8988T (cell line): ENCODE measurements around the gene MAPK8.

Source experiments
- DNase-seq: peaks from one replicate; pipeline ENCODE4 v3.0.0; 2011

Gene MAPK8

DNA sequence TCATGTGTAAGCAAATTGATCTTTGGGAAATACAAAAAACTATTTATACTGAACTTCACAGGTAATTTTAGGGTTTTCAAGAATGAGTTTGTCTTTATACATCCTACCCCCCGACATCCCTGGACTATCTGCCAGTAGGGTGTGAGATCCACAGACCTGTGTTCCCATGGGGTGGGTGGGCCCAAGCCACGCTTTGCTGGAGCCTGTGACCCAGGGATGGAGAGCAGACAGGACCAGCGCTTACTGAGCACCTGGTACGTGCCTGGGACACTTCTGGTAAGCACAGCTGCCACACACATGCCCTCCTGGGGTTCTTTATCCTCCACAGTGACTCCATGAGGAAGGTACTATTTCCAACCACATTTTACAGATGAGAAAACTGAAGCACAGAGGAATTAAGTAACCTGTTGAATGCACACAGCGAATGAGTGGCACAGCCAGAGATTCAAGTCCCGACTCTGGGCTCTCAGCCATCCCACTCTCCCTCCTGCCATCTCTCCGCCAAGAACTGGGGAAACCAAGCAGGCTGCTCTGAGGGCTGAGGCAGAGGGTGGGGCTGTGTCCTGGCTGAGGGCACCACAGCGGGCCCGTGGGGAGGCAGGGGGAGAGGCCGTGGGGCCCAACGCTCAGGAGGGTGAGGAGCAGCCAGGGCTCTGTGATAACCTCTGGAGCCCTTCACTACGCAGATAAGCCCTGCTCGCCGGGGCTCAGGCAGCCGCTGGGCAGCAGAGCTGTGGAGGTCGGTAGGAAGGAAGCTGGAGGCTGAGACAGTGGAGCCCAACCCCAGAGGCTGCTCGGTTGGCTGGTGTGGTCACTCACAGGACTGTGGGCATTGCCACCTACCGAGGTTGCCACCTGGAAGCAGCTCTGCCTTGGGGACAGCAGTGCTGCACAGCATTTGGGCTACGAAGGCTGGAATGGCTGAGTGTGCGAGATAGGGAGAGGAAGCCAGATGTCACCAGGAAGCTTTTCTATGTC is 174.2 kb downstream of the MAPK8 start:
- DNase-seq = no peak

GRCh38 chr10:48481385-48481784 is 174.9 kb downstream of the MAPK8 start:
- no peak for DNase-seq

GRCh38 chr10:48482207-48482606 is 175.7 kb downstream of the MAPK8 start:
- DNase-seq = no peak

GRCh38 chr10:48484911-48485310 is 178.4 kb downstream of the MAPK8 start:
- no peak for DNase-seq

DNA sequence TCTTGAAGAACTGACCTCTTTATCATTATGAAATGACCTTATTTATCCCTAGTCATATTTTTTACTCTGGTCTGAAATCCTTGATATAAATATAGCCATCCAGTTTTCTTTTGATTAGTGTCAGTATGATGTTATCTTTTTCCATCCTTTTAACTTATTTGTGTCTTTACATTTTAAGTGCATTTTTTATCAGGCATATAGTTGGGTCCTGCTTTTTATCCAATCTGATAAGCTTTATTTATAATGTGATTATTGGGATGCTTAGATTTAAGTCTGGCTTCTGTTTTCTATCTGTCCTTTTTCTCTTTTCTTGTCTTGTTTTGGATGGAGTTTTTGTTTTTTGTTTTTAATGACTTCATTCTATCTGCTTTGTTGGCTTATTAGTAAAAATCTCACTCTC is 179.2 kb downstream of the MAPK8 start:
- no peak for DNase-seq

- no peak for DNase-seq
Measured at GRCh38 chr10:48487244-48487643, 180.8 kb downstream of the MAPK8 start.
